GM18508 (cell line): ENCODE data around the gene HSD17B13.
"Not testable (repeated sequence)": the region's sequence is repeated elsewhere in the genome, so short reads cannot be mapped to it uniquely, and the experiment has no call there.

Experiments used
- ATAC-seq: cut with Tn5 transposase; IDR thresholded peaks from one replicate; pipeline ENCODE4 v1.9.1; 2021; ENCODE audit warnings: moderate number of reproducible peaks; ENCODE audit not compliant: insufficient read depth, unreplicated experiment

The HSD17B13 gene

GRCh38 chr4:87317527-87317926 lies 5.2 kb downstream of the HSD17B13 start:
- no peak for ATAC-seq

- no peak for ATAC-seq
Observed at GRCh38 chr4:87316961-87317360, 5.7 kb downstream of the HSD17B13 start.

GRCh38 chr4:87315000-87315399 lies 7.7 kb downstream of the HSD17B13 start:
- not testable (repeated sequence) for ATAC-seq

- ATAC-seq: no peak
Observed at GRCh38 chr4:87313756-87314155, 8.9 kb downstream of the HSD17B13 start.

- ATAC-seq: no peak
Observed at GRCh38 chr4:87311684-87312083, 11.0 kb downstream of the HSD17B13 start.

GRCh38 chr4:87310691-87311335 lies 11.9 kb downstream of the HSD17B13 start:
- no peak for ATAC-seq

GRCh38 chr4:87309625-87310024 lies 13.1 kb downstream of the HSD17B13 start:
- ATAC-seq: no peak

- no peak for ATAC-seq
Observed at GRCh38 chr4:87306056-87306455, 16.6 kb downstream of the HSD17B13 start.

- ATAC-seq: no peak
Observed at GRCh38 chr4:87305562-87305961, 17.1 kb downstream of the HSD17B13 start.

GRCh38 chr4:87304745-87305432 lies 17.8 kb downstream of the HSD17B13 start:
- no peak for ATAC-seq

- ATAC-seq: no peak
Observed at GRCh38 chr4:87299898-87300297, 22.8 kb downstream of the HSD17B13 start.

GRCh38 chr4:87298362-87298761 lies 24.3 kb downstream of the HSD17B13 start:
- ATAC-seq: no peak

GRCh38 chr4:87294911-87295310 lies 27.8 kb downstream of the HSD17B13 start:
- not testable (repeated sequence) for ATAC-seq

- ATAC-seq: not testable (repeated sequence)
Observed at GRCh38 chr4:87293889-87294288, 28.8 kb downstream of the HSD17B13 start.

GRCh38 chr4:87286970-87287369 lies 35.7 kb downstream of the HSD17B13 start:
- no peak for ATAC-seq

- not testable (repeated sequence) for ATAC-seq
Observed at GRCh38 chr4:87284268-87284667, 38.4 kb downstream of the HSD17B13 start.

- no peak for ATAC-seq
Observed at GRCh38 chr4:87283151-87283550, 39.5 kb downstream of the HSD17B13 start.

- no peak for ATAC-seq
Observed at GRCh38 chr4:87281603-87282002, 41.1 kb downstream of the HSD17B13 start.

GRCh38 chr4:87278335-87278794 lies 44.3 kb downstream of the HSD17B13 start:
- no peak for ATAC-seq

- ATAC-seq: no peak
Observed at GRCh38 chr4:87275311-87275710, 47.4 kb downstream of the HSD17B13 start.

GRCh38 chr4:87274803-87275202 lies 47.9 kb downstream of the HSD17B13 start:
- no peak for ATAC-seq

- no peak for ATAC-seq
Observed at GRCh38 chr4:87274327-87274726, 48.4 kb downstream of the HSD17B13 start.
